Activated naive CD4-positive, alpha-beta T cell treated with anti-CD3 and anti-CD28 coated beads, Interleukin-2, amount 10 ng/mL, durations not matched to agents 7 days and 5 days (primary cell): ENCODE measurements around the gene NPLOC4.

Source experiments
- CTCF ChIA-PET: fragments of 350-600 bp; sonication (Branson Sonifier 250); formaldehyde crosslinking; loops from one replicate; lab custom pipeline; 2021; ENCODE audit warnings: antibody characterized with exemption; lab: Charles Lee
- DNase-seq: peaks from one replicate; pipeline ENCODE4 v3.0.0-alpha.2; 2020
- H3K27ac Mint-ChIP-seq: one replicate; pipeline ENCODE4 v1.8.0; 2021; ENCODE audit warnings: mild to moderate bottlenecking, moderate library complexity, mixed read lengths
- H3K27me3 Mint-ChIP-seq: one replicate; pipeline ENCODE4 v1.8.0; 2021; ENCODE audit warnings: mild to moderate bottlenecking, mixed read lengths
- H3K36me3 Mint-ChIP-seq: one replicate; pipeline ENCODE4 v1.8.0; 2021; ENCODE audit warnings: mixed read lengths
- H3K4me1 Mint-ChIP-seq: one replicate; pipeline ENCODE4 v1.8.0; 2021; ENCODE audit warnings: mixed read lengths
- H3K4me3 Mint-ChIP-seq: one replicate; pipeline ENCODE4 v1.8.0; 2021; ENCODE audit warnings: mild to moderate bottlenecking, moderate library complexity, mixed read lengths
- H3K9me3 Mint-ChIP-seq: one replicate; pipeline ENCODE4 v1.8.0; 2021; ENCODE audit warnings: mixed read lengths

NPLOC4 gene

GRCh38 chr17:81553018-81553615, 83.8 kb downstream of the NPLOC4 start:
- peak; percentile 91 for DNase-seq
- H3K4me1 Mint-ChIP-seq = peaks cover 41% of the 10 kb centered on the region
- H3K36me3 Mint-ChIP-seq = peaks cover 7% of the 10 kb centered on the region
- H3K4me3 Mint-ChIP-seq = peak overlapping the region; percentile 78
- CTCF ChIA-PET = interaction anchor here (0.8 to 0.9 kb wide), 2 partner anchors 34 to 39 kb away, joined by 3 read pairs; no protein-coding TSS in a partner anchor
- H3K27me3 Mint-ChIP-seq = no peaks in the 10 kb centered on the region
- peak overlapping the region; percentile 91 for H3K27ac Mint-ChIP-seq
- H3K9me3 Mint-ChIP-seq = no peaks in the 10 kb centered on the region

- CTCF ChIA-PET = interaction anchor here (0.8 to 1.1 kb wide), 2 partner anchors 39 to 51 kb away, joined by 3 read pairs; no protein-coding TSS in a partner anchor
- DNase-seq = peak; percentile 86
- Mint-ChIP-seq H3K36me3 (peaks cover 7% of the 10 kb centered on the region), H3K27me3 (no peaks in the 10 kb centered on the region), H3K27ac (peak within 1 kb of the TSS; percentile 91), H3K9me3 (no peaks in the 10 kb centered on the region), H3K4me1 (peaks cover 41% of the 10 kb centered on the region), H3K4me3 (peak within 1 kb of the TSS; percentile 78)
Measured at GRCh38 chr17:81552244-81553017, 84.5 kb downstream of the NPLOC4 start, which contains the start of gene FAAP100. FAAP100 (minus strand) TSS chr17:81552353; CDS start chr17:81552330, 23 bp downstream.

GRCh38 chr17:81551458-81552243, 85.3 kb downstream of the NPLOC4 start:
- CTCF ChIA-PET = interaction anchor here (0.8 to 1.1 kb wide), 2 partner anchors 38 to 52 kb away, joined by 3 read pairs; no protein-coding TSS in a partner anchor
- peaks cover 7% of the 10 kb centered on the region for H3K36me3 Mint-ChIP-seq

GRCh38 chr17:81550830-81551457, 86.0 kb downstream of the NPLOC4 start:
- DNase-seq = no peak
- no peaks in the 10 kb centered on the region for H3K27me3 Mint-ChIP-seq
- peaks cover 41% of the 10 kb centered on the region for H3K4me1 Mint-ChIP-seq
- peak overlapping the region; percentile 77 for H3K27ac Mint-ChIP-seq
- CTCF ChIA-PET = no interaction called here
- H3K36me3 Mint-ChIP-seq = peaks cover 11% of the 10 kb centered on the region
- peak overlapping the region; percentile 78 for H3K4me3 Mint-ChIP-seq
- H3K9me3 Mint-ChIP-seq = no peaks in the 10 kb centered on the region

More at GRCh38 chr17:81551458-81552243, 85.3 kb downstream of the NPLOC4 start:
- peaks cover 41% of the 10 kb centered on the region for H3K4me1 Mint-ChIP-seq
- DNase-seq = peak; percentile 41
- peak overlapping the region; percentile 77 for H3K27ac Mint-ChIP-seq
- peak overlapping the region; percentile 78 for H3K4me3 Mint-ChIP-seq
- no peaks in the 10 kb centered on the region for H3K27me3 Mint-ChIP-seq
- H3K9me3 Mint-ChIP-seq = no peaks in the 10 kb centered on the region

- H3K4me1 Mint-ChIP-seq = peaks cover 41% of the 10 kb centered on the region
- peaks cover 11% of the 10 kb centered on the region for H3K36me3 Mint-ChIP-seq
- H3K9me3 Mint-ChIP-seq = no peaks in the 10 kb centered on the region
- H3K4me3 Mint-ChIP-seq = peak overlapping the region; percentile 78
- CTCF ChIA-PET = no interaction called here
- no peak for DNase-seq
- no peaks in the 10 kb centered on the region for H3K27me3 Mint-ChIP-seq
- peak overlapping the region; percentile 60 for H3K27ac Mint-ChIP-seq
Measured at GRCh38 chr17:81550285-81550684, 86.6 kb downstream of the NPLOC4 start.

GRCh38 chr17:81549826-81550225, 87.1 kb downstream of the NPLOC4 start:
- H3K9me3 Mint-ChIP-seq = no peaks in the 10 kb centered on the region
- H3K4me3 Mint-ChIP-seq = peak overlapping the region; percentile 53
- no peaks in the 10 kb centered on the region for H3K27me3 Mint-ChIP-seq
- CTCF ChIA-PET = no interaction called here
- no peak overlapping the region for H3K27ac Mint-ChIP-seq
- H3K4me1 Mint-ChIP-seq = peaks cover 41% of the 10 kb centered on the region
- DNase-seq = no peak
- H3K36me3 Mint-ChIP-seq = peaks cover 11% of the 10 kb centered on the region

GRCh38 chr17:81549031-81549557, 87.8 kb downstream of the NPLOC4 start:
- CTCF ChIA-PET = no interaction called here
- H3K27ac Mint-ChIP-seq = no peak overlapping the region
- DNase-seq = no peak
- no peaks in the 10 kb centered on the region for H3K9me3 Mint-ChIP-seq
- H3K36me3 Mint-ChIP-seq = peaks cover 13% of the 10 kb centered on the region
- no peaks in the 10 kb centered on the region for H3K27me3 Mint-ChIP-seq
- H3K4me1 Mint-ChIP-seq = peaks cover 36% of the 10 kb centered on the region
- H3K4me3 Mint-ChIP-seq = peak overlapping the region; percentile 18

GRCh38 chr17:81547614-81547982, 89.3 kb downstream of the NPLOC4 start:
- Mint-ChIP-seq H3K4me1 (peaks cover 24% of the 10 kb centered on the region), H3K4me3 (no peak overlapping the region), H3K9me3 (no peaks in the 10 kb centered on the region), H3K27ac (no peak overlapping the region), H3K27me3 (no peaks in the 10 kb centered on the region), H3K36me3 (peaks cover 13% of the 10 kb centered on the region)
- no peak for DNase-seq
- CTCF ChIA-PET = no interaction called here

- Mint-ChIP-seq H3K36me3 (peaks cover 13% of the 10 kb centered on the region), H3K4me1 (peaks cover 24% of the 10 kb centered on the region), H3K9me3 (no peaks in the 10 kb centered on the region), H3K27me3 (no peaks in the 10 kb centered on the region), H3K4me3 (no peak overlapping the region), H3K27ac (no peak overlapping the region)
- no peak for DNase-seq
- CTCF ChIA-PET = no interaction called here
Measured at GRCh38 chr17:81546906-81547613, 89.9 kb downstream of the NPLOC4 start.

GRCh38 chr17:81545160-81545949, 91.6 kb downstream of the NPLOC4 start:
- Mint-ChIP-seq H3K4me1 (peaks cover 13% of the 10 kb centered on the region), H3K36me3 (peaks cover 13% of the 10 kb centered on the region), H3K27me3 (no peaks in the 10 kb centered on the region), H3K9me3 (no peaks in the 10 kb centered on the region), H3K27ac (no peak overlapping the region), H3K4me3 (no peak overlapping the region)
- CTCF ChIA-PET = no interaction called here
- no peak for DNase-seq

GRCh38 chr17:81544281-81544974, 92.5 kb downstream of the NPLOC4 start:
- no peak overlapping the region for H3K4me3 Mint-ChIP-seq
- H3K27ac Mint-ChIP-seq = no peak overlapping the region
- no peaks in the 10 kb centered on the region for H3K27me3 Mint-ChIP-seq
- H3K4me1 Mint-ChIP-seq = peaks cover 4% of the 10 kb centered on the region
- no peaks in the 10 kb centered on the region for H3K9me3 Mint-ChIP-seq
- no peak for DNase-seq
- CTCF ChIA-PET = no interaction called here
- peaks cover 7% of the 10 kb centered on the region for H3K36me3 Mint-ChIP-seq

- CTCF ChIA-PET = no interaction called here
- H3K27ac Mint-ChIP-seq = no peak overlapping the region
- no peaks in the 10 kb centered on the region for H3K9me3 Mint-ChIP-seq
- no peak overlapping the region for H3K4me3 Mint-ChIP-seq
- peaks cover 6% of the 10 kb centered on the region for H3K36me3 Mint-ChIP-seq
- H3K4me1 Mint-ChIP-seq = no peaks in the 10 kb centered on the region
- no peak for DNase-seq
- no peaks in the 10 kb centered on the region for H3K27me3 Mint-ChIP-seq
Measured at GRCh38 chr17:81543756-81544155, 93.2 kb downstream of the NPLOC4 start.
